ENCODE data around the gene CDK14.

DNA sequence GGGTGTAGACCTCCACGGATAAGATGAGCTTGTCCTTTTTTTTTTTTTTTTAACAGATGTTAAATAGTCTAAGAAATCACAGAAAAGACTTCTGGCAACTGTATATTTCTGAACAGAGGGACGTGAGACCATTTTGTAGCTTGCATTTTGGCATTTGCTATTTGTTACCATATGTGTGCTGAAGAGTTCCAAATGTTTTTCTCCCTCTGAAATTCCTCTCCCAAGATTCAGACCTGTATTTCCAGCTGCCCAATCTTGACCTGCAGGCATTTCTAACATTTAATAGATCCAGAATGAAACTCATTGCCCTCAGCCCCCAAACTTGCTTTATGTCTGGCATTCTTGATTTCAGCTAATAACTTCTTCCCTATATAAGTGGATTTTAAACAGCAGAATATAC, 445.0 kb downstream of the CDK14 start:
- TF ChIP-seq EZH2 (optimal IDR thresholded peaks at IDR 0.05; ENCODE audit: low read depth, low read length) (no peak), EZH2phosphoT487 (IDR thresholded peaks at IDR 0.05; ENCODE audit: low read length) (no peak)
- TF ChIP-seq, protein P1, sequence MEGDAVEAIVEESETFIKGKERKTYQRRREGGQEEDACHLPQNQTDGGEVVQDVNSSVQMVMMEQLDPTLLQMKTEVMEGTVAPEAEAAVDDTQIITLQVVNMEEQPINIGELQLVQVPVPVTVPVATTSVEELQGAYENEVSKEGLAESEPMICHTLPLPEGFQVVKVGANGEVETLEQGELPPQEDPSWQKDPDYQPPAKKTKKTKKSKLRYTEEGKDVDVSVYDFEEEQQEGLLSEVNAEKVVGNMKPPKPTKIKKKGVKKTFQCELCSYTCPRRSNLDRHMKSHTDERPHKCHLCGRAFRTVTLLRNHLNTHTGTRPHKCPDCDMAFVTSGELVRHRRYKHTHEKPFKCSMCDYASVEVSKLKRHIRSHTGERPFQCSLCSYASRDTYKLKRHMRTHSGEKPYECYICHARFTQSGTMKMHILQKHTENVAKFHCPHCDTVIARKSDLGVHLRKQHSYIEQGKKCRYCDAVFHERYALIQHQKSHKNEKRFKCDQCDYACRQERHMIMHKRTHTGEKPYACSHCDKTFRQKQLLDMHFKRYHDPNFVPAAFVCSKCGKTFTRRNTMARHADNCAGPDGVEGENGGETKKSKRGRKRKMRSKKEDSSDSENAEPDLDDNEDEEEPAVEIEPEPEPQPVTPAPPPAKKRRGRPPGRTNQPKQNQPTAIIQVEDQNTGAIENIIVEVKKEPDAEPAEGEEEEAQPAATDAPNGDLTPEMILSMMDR (IDR thresholded peaks at IDR 0.05; ENCODE audit: low read length): no peak
